K562 (cell line): ENCODE data around the gene FRMD4A. TPM values are rescaled to one million over a fixed set of nuclear protein-coding genes. Genes with fewer than 3 reads are reported as not detected.
A peak's percentile ranks its signal among the peaks of the same experiment; 100 is the strongest.

Source experiments
- BRD9 ChIP-seq: fragments of 450-650 bp; IDR thresholded peaks from 2 replicates; pipeline ENCODE4 v1.6.1; 2018; ENCODE audit warnings: low read depth; ENCODE audit not compliant: partially characterized antibody
- CAMTA2 ChIP-seq: fragments of 250-450 bp; sonication (Bioruptor Pico); conservative IDR thresholded peaks from 2 replicates; pipeline ENCODE4 v1.5.1; 2022
- CHD1 ChIP-seq: fragments of 200-600 bp; sonication (generic); IDR thresholded peaks from one replicate; pipeline ENCODE4 v1.6.1; 2012; ENCODE audit warnings: mild to moderate bottlenecking, moderate library complexity, low read length, inconsistent platforms
- CTBP1 ChIP-seq: fragments of 450-650 bp; IDR thresholded peaks from 2 replicates; pipeline ENCODE4 v1.6.1; 2016; ENCODE audit warnings: borderline replicate concordance
- FOXK2 ChIP-seq, 2 experiments: fragments of 450-650 bp; IDR thresholded peaks in 1 of 2; conservative IDR thresholded peaks in 1 of 2; 2 replicates each; pipeline ENCODE4 v1.6.1; 2016; ENCODE audit warnings: low read depth in 2 of 2, mild to moderate bottlenecking in 1 of 2
- GTF2A2 ChIP-seq: IDR thresholded peaks from 2 replicates; pipeline ENCODE4 v1.6.1; 2016; ENCODE audit warnings: mild to moderate bottlenecking, missing genetic modification characterization, missing compliant biosample characterization
- HDAC1 ChIP-seq, 2 experiments: fragments of 450-650 bp; IDR thresholded peaks; 2 replicates each; pipeline ENCODE4 v1.6.1; 2016 to 2017; ENCODE audit warnings: inconsistent platforms in 1 of 2, mild to moderate bottlenecking in 1 of 2, moderate library complexity in 1 of 2
- HLTF ChIP-seq: fragments of 450-650 bp; IDR thresholded peaks from 2 replicates; pipeline ENCODE4 v1.6.1; 2016
- KHSRP ChIP-seq: fragments of 450-650 bp; IDR thresholded peaks from 2 replicates; pipeline ENCODE4 v1.6.1; 2017
- KLF10 ChIP-seq: fragments of 250-450 bp; sonication (Bioruptor Pico); IDR thresholded peaks from 2 replicates; pipeline ENCODE4 v1.6.1; 2021; ENCODE audit warnings: matching md5 sums
- NFRKB ChIP-seq: fragments of 450-650 bp; IDR thresholded peaks from 2 replicates; pipeline ENCODE4 v1.6.1; 2016; ENCODE audit warnings: low read depth
- NONO ChIP-seq, 2 experiments: fragments of 200-400 bp in 1 of 2; fragments of 450-650 bp in 1 of 2; formaldehyde crosslinking in 1 of 2; IDR thresholded peaks; 2 replicates each; pipeline ENCODE4 v1.6.1; 2017; ENCODE audit warnings: low read depth in 2 of 2, mild to moderate bottlenecking in 2 of 2, moderate library complexity in 2 of 2, low read length in 1 of 2
- NUFIP1 ChIP-seq: fragments of 450-650 bp; IDR thresholded peaks from 2 replicates; pipeline ENCODE4 v1.6.1; 2018; ENCODE audit not compliant: partially characterized antibody
- PCBP2 ChIP-seq: fragments of 200-400 bp; formaldehyde crosslinking; IDR thresholded peaks from 2 replicates; pipeline ENCODE4 v1.6.1; 2018; ENCODE audit warnings: low read length, low read depth, mild to moderate bottlenecking, moderate library complexity; ENCODE audit not compliant: poor library complexity, severe bottlenecking
- POLR3A ChIP-seq: IDR thresholded peaks from 2 replicates; pipeline ENCODE4 v1.6.1; 2011; ENCODE audit warnings: borderline replicate concordance, mild to moderate bottlenecking, moderate library complexity; ENCODE audit not compliant: insufficient read length, insufficient read depth; ENCODE audit errors: extremely low read depth
- SIN3A ChIP-seq, 2 experiments: fragments of 150-350 bp in 1 of 2; IDR thresholded peaks; 2 replicates each; pipeline ENCODE4 v1.6.1; 2011 to 2016; ENCODE audit warnings: borderline replicate concordance in 2 of 2, low read depth in 2 of 2, low read length in 2 of 2, mild to moderate bottlenecking in 2 of 2, moderate library complexity in 2 of 2; ENCODE audit not compliant: control insufficient read depth in 1 of 2
- SNRNP70 ChIP-seq: fragments of 200-400 bp; formaldehyde crosslinking; optimal IDR thresholded peaks from 2 replicates; pipeline ENCODE3; 2017; ENCODE audit warnings: low read depth, low read length
- ZNF212 ChIP-seq: fragments of 450-650 bp; formaldehyde crosslinking; IDR thresholded peaks from 2 replicates; pipeline ENCODE4 v1.4.0; 2020; ENCODE audit warnings: mild to moderate bottlenecking
- ZNF354B ChIP-seq: fragments of 250-450 bp; sonication (Bioruptor Pico); IDR thresholded peaks from 2 replicates; pipeline ENCODE4 v1.4.0; 2020
- ZNF589 ChIP-seq: fragments of 200-800 bp; sonication (Bioruptor generic); IDR thresholded peaks from 2 replicates; pipeline ENCODE4 v1.6.1; 2016; ENCODE audit warnings: low read depth, missing genetic modification characterization, missing compliant biosample characterization
- polyA plus RNA-seq, 8 experiments: library from polyadenylated mRNA; depleted of rRNA in 4 of 8; stranded (reverse) in 5 of 8; unstranded in 3 of 8; fragments of >200 nt; fragmentation: Nextera tagmentation in 2 of 8; fragmentation: Illumina TruSeq in 1 of 8; extraction: Ambion mirVana in 2 of 8; extraction: Trizol in 1 of 8; gene quantifications; 2 replicates each; pipeline versions ENCODE4 v1.2.1 to v1.2.3, GENCODE V29; 2011 to 2014; ENCODE audit warnings: inconsistent platforms in 1 of 8, missing spikeins in 1 of 8
- total RNA-seq, 7 experiments: library from RNA; depleted of rRNA in 6 of 7; stranded (reverse); fragments of >200 nt in 6 of 7; fragmentation: Illumina TruSeq in 2 of 7; extraction: Trizol in 2 of 7; gene quantifications; 2 replicates each; pipeline versions ENCODE4 v1.2.1 to v1.2.3, GENCODE V29; 2011 to 2021; ENCODE audit warnings: low replicate concordance in 1 of 7
- TF ChIP-seq, protein P1 (sequence below): fragments of 250-450 bp; sonication (Bioruptor Pico); IDR thresholded peaks from 2 replicates; pipeline ENCODE4 v1.5.0; 2021
- TF ChIP-seq, protein P2 (sequence below): fragments of 450-650 bp; formaldehyde crosslinking; IDR thresholded peaks from 2 replicates; pipeline ENCODE4 v1.4.0; 2022; ENCODE audit warnings: missing genetic modification characterization
- TF ChIP-seq, protein P3 (sequence below), 3 experiments: IDR thresholded peaks in 2 of 3; conservative IDR thresholded peaks in 1 of 3; 2 replicates each; pipeline ENCODE4 v1.5.1; 2011 to 2012; ENCODE audit warnings: low read length in 3 of 3, mild to moderate bottlenecking in 3 of 3, control low read depth in 2 of 3, improper control_type of control experiment in 1 of 3, inconsistent platforms in 1 of 3, low read depth in 1 of 3, mixed read lengths in 1 of 3, moderate library complexity in 1 of 3; ENCODE audit not compliant: insufficient read depth in 2 of 3
- TF ChIP-seq, protein P4 (sequence below): fragments of 250-450 bp; sonication (Bioruptor Pico); IDR thresholded peaks from 2 replicates; pipeline ENCODE4 v1.8.0; 2021; ENCODE audit warnings: borderline replicate concordance, mild to moderate bottlenecking, moderate library complexity; ENCODE audit not compliant: poor library complexity, severe bottlenecking

The FRMD4A gene
- total and polyA plus RNA-seq, 9 of the 15 experiments (the other 6 are each of a cell fraction or from before 2014, with no cell fraction given) = 0.80 to 5.2 (median 3.0) TPM

DNA sequence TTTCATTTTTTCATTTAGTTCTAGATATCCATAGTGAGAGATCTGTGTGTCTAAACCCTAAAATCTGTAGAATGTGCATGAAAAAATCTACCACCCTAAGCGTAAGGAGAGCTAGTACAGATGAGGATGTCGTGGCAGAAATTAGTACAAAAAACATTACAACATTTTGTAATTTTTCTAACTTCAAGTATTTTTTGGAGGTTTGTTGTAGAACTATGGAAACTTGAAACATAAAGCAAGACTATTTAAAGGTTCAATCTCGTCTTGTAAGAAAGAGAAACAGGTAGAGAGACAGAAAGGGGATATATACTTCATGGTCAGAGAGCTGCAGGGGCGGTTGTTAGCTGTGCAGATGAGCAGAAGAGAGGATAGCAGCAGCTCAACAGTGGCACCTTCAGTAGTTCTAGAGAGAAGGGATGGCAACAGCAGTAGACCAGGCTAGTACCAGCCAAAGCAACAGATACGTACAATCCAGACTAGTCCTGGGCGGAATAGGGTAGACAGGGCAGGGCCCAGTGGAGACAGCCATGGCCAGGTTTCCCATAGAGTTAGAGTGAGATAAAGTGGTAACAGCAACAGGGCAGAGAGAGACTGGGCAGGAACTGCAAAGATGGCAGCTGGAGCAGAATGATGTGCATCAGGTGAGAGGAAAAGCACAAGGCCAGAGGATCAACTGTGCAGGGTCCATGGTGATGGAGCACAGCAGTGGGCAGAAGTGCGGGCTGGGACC, 145.2 kb downstream of the FRMD4A start (continued):
- TF ChIP-seq, protein P1, sequence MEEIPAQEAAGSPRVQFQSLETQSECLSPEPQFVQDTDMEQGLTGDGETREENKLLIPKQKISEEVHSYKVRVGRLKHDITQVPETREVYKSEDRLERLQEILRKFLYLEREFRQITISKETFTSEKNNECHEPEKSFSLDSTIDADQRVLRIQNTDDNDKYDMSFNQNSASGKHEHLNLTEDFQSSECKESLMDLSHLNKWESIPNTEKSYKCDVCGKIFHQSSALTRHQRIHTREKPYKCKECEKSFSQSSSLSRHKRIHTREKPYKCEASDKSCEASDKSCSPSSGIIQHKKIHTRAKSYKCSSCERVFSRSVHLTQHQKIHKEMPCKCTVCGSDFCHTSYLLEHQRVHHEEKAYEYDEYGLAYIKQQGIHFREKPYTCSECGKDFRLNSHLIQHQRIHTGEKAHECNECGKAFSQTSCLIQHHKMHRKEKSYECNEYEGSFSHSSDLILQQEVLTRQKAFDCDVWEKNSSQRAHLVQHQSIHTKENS = peak; percentile 97
- TF ChIP-seq ZNF354B (CRISPR knock-in tag) (peak; percentile 91), NUFIP1 (peak; percentile 83), GTF2A2 (peak; percentile 99), CHD1 (no peak), HLTF (peak; percentile 69; the same call in 1 of the 2 replicates), SNRNP70 (peak; percentile 88), KHSRP (peak; percentile 88), NONO (IDR thresholded peaks at IDR 0.05; ENCODE audit: low read depth in 2 of 2, low read length in 1 of 2) (peak; percentile 74 to 92; a peak in 3 of 4 replicates), SIN3A (IDR thresholded peaks at IDR 0.05; ENCODE audit: borderline replicate concordance in 2 of 2, control insufficient read depth in 1 of 2, low read depth in 2 of 2, low read length in 2 of 2) (peak; percentile 95), ZNF212 (CRISPR knock-in tag) (peak; percentile 99), BRD9 (no peak), NFRKB (no peak), POLR3A (no peak), CTBP1 (peak; percentile 50), FOXK2 (conservative IDR thresholded peaks at IDR 0.05 in 1 of 2, IDR thresholded peaks at IDR 0.05 in 1 of 2; ENCODE audit: low read depth in 2 of 2) (peak; percentile 55 to 64; a peak in 3 of 4 replicates), HDAC1 (IDR thresholded peaks at IDR 0.05) (peak; percentile 65 to 86; a peak in 3 of 4 replicates), ZNF589 (CRISPR knock-in tag) (0 out of 2 replicates have a peak, but pooled peaks have one; percentile 20), PCBP2 (no peak), CAMTA2 (CRISPR knock-in tag) (peak; percentile 98), KLF10 (peak; percentile 99)
- TF ChIP-seq, protein P2, sequence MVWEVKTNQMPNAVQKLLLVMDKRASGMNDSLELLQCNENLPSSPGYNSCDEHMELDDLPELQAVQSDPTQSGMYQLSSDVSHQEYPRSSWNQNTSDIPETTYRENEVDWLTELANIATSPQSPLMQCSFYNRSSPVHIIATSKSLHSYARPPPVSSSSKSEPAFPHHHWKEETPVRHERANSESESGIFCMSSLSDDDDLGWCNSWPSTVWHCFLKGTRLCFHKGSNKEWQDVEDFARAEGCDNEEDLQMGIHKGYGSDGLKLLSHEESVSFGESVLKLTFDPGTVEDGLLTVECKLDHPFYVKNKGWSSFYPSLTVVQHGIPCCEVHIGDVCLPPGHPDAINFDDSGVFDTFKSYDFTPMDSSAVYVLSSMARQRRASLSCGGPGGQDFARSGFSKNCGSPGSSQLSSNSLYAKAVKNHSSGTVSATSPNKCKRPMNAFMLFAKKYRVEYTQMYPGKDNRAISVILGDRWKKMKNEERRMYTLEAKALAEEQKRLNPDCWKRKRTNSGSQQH (CRISPR knock-in tag) = peak; percentile 100
- TF ChIP-seq, protein P3, sequence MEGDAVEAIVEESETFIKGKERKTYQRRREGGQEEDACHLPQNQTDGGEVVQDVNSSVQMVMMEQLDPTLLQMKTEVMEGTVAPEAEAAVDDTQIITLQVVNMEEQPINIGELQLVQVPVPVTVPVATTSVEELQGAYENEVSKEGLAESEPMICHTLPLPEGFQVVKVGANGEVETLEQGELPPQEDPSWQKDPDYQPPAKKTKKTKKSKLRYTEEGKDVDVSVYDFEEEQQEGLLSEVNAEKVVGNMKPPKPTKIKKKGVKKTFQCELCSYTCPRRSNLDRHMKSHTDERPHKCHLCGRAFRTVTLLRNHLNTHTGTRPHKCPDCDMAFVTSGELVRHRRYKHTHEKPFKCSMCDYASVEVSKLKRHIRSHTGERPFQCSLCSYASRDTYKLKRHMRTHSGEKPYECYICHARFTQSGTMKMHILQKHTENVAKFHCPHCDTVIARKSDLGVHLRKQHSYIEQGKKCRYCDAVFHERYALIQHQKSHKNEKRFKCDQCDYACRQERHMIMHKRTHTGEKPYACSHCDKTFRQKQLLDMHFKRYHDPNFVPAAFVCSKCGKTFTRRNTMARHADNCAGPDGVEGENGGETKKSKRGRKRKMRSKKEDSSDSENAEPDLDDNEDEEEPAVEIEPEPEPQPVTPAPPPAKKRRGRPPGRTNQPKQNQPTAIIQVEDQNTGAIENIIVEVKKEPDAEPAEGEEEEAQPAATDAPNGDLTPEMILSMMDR (IDR thresholded peaks at IDR 0.05 in 2 of 3, conservative IDR thresholded peaks at IDR 0.05 in 1 of 3; ENCODE audit: insufficient read depth in 2 of 3, low read depth in 1 of 3, low read length in 3 of 3) = peak in 2 of 3 experiments; percentile 0 to 4; a peak in 2 of 6 replicates
- TF ChIP-seq, protein P4, sequence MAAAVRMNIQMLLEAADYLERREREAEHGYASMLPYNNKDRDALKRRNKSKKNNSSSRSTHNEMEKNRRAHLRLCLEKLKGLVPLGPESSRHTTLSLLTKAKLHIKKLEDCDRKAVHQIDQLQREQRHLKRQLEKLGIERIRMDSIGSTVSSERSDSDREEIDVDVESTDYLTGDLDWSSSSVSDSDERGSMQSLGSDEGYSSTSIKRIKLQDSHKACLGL (CRISPR knock-in tag) = peak; percentile 45
